CD14-positive monocyte (primary cell): Measurements from ENCODE around the gene RIGI. TPM values are rescaled to one million over a fixed set of nuclear protein-coding genes. Genes with fewer than 3 reads are reported as not detected.

Source experiments
- DNase-seq, 3 donors: peaks; one replicate each; pipeline ENCODE4 v3.0.0-alpha.2; 2011 to 2022
- H2AFZ ChIP-seq: 2 replicates; pipeline ENCODE4 v1.6.0; 2012; ENCODE audit warnings: mild to moderate bottlenecking, low read depth, low read length, inconsistent platforms; ENCODE audit not compliant: insufficient read depth, poor library complexity, severe bottlenecking
- H3K27ac ChIP-seq, 2 donors: 1 replicate in 1 of 2; 2 replicates in 1 of 2; pipeline ENCODE4 v1.5.1; 2012 to 2013; ENCODE audit warnings: low read length in 2 of 2, control low read depth in 1 of 2, inconsistent platforms in 1 of 2, low read depth in 1 of 2, mild to moderate bottlenecking in 1 of 2
- H3K27me3 ChIP-seq, 2 donors: one replicate each; pipeline versions ENCODE4 v1.6.0 to v1.6.1; 2011 to 2013; ENCODE audit warnings: low read length in 2 of 2; ENCODE audit not compliant: control insufficient read depth in 2 of 2, insufficient read depth in 2 of 2
- H3K36me3 ChIP-seq, 2 donors: replicated peaks in 1 of 2; 1 replicate in 1 of 2; 2 replicates in 1 of 2; pipeline versions ENCODE4 v1.5.1 to v1.6.1; 2012 to 2013; ENCODE audit warnings: low read length in 2 of 2, control low read depth in 1 of 2, inconsistent platforms in 1 of 2, mild to moderate bottlenecking in 1 of 2; ENCODE audit not compliant: insufficient read depth in 2 of 2, control insufficient read depth in 1 of 2
- H3K4me1 ChIP-seq, 2 donors: 1 replicate in 1 of 2; 2 replicates in 1 of 2; pipeline versions ENCODE4 v1.5.1 to v1.6.1; 2012 to 2013; ENCODE audit warnings: low read length in 2 of 2, control low read depth in 1 of 2, inconsistent platforms in 1 of 2, mild to moderate bottlenecking in 1 of 2, moderate library complexity in 1 of 2; ENCODE audit not compliant: insufficient read depth in 2 of 2, control insufficient read depth in 1 of 2
- H3K4me2 ChIP-seq: replicated peaks from 2 replicates; pipeline ENCODE3; 2012; ENCODE audit warnings: low read length, moderate library complexity, mild to moderate bottlenecking; ENCODE audit not compliant: poor library complexity, severe bottlenecking; ENCODE audit errors: extremely low read depth
- H3K4me3 ChIP-seq, 3 experiments: fragments of 200-600 bp in 1 of 3; sonication (generic) in 1 of 3; replicated peaks in 1 of 3; 1 replicate in 2 of 3; 2 replicates in 1 of 3; pipeline ENCODE4 v1.5.1; 2011 to 2013; ENCODE audit warnings: low read length in 3 of 3, mild to moderate bottlenecking in 3 of 3, control low read depth in 2 of 3, low read depth in 2 of 3, inconsistent platforms in 1 of 3, moderate library complexity in 1 of 3
- H3K79me2 ChIP-seq: 2 replicates; pipeline ENCODE4 v1.6.0; 2012; ENCODE audit warnings: mild to moderate bottlenecking, control low read depth, inconsistent platforms, low read length, moderate library complexity; ENCODE audit not compliant: insufficient read depth
- H3K9ac ChIP-seq: 2 replicates; pipeline ENCODE4 v1.6.0; 2017; ENCODE audit warnings: low read length, mild to moderate bottlenecking; ENCODE audit not compliant: insufficient read depth, poor library complexity, severe bottlenecking
- H3K9me3 ChIP-seq, 2 donors: replicated peaks in 1 of 2; 1 replicate in 1 of 2; 2 replicates in 1 of 2; pipeline versions ENCODE4 v1.5.1 to v1.6.1; 2012 to 2013; ENCODE audit warnings: low read length in 2 of 2, control low read depth in 1 of 2; ENCODE audit not compliant: control insufficient read depth in 1 of 2, insufficient read depth in 1 of 2
- H4K20me1 ChIP-seq: 2 replicates; pipeline ENCODE4 v1.6.0; 2012; ENCODE audit warnings: mild to moderate bottlenecking, low read length, control low read depth, moderate library complexity; ENCODE audit not compliant: insufficient read depth
- H3K27ac Mint-ChIP-seq, 7 donors: one replicate each; pipeline ENCODE4 v1.8.0; 2020; ENCODE audit warnings: mild to moderate bottlenecking in 7 of 7, mixed read lengths in 7 of 7, moderate library complexity in 6 of 7, inconsistent platforms in 2 of 7
- H3K27me3 Mint-ChIP-seq, 3 donors: one replicate each; pipeline ENCODE4 v1.8.0; 2021 to 2022; ENCODE audit warnings: low read depth in 3 of 3, mild to moderate bottlenecking in 3 of 3, mixed read lengths in 3 of 3, moderate library complexity in 3 of 3, inconsistent platforms in 1 of 3
- H3K36me3 Mint-ChIP-seq, 2 donors: one replicate each; pipeline ENCODE4 v1.8.0; 2020; ENCODE audit warnings: mixed read lengths in 2 of 2, inconsistent platforms in 1 of 2, mild to moderate bottlenecking in 1 of 2
- H3K4me1 Mint-ChIP-seq: one replicate; pipeline ENCODE4 v1.8.0; 2020; ENCODE audit warnings: mild to moderate bottlenecking, mixed read lengths
- H3K4me3 Mint-ChIP-seq, 2 donors: one replicate each; pipeline ENCODE4 v1.8.0; 2020; ENCODE audit warnings: mild to moderate bottlenecking in 2 of 2, mixed read lengths in 2 of 2, moderate library complexity in 1 of 2
- H3K9me3 Mint-ChIP-seq, 7 donors: one replicate each; pipeline ENCODE4 v1.8.0; 2020 to 2022; ENCODE audit warnings: mixed read lengths in 7 of 7, mild to moderate bottlenecking in 6 of 7, moderate library complexity in 6 of 7, inconsistent platforms in 2 of 7
- WGBS: methylation state at CpG from one replicate; pipeline ENCODE4 v1.1.5; 2013; ENCODE audit warnings: missing lambda C conversion rate; ENCODE audit not compliant: insufficient coverage; 5-methylcytosine and 5-hydroxymethylcytosine counted together
- intact Hi-C, 2 donors: fragments of 100-400 bp; cut with micrococcal nuclease; formaldehyde crosslinking; loops; one replicate each; pipeline versions ENCODE4 v1.15.0 to v1.15.1; 2023
- polyA plus RNA-seq, 3 donors: library from polyadenylated mRNA; depleted of rRNA in 1 of 3; unstranded in 2 of 3; stranded (reverse) in 1 of 3; fragments of 300-500 nt in 2 of 3; fragments of >200 nt in 1 of 3; fragmentation: Illumina TruSeq in 2 of 3; gene quantifications; 1 replicate in 2 of 3; 2 replicates in 1 of 3; pipeline ENCODE4 v1.2.3, GENCODE V29; 2012 to 2021
- TF ChIP-seq, protein P1 (sequence below): fragments of 200-600 bp; IDR thresholded peaks from one replicate; pipeline ENCODE4 v1.8.0; 2022; ENCODE audit warnings: antibody characterized with exemption, mild to moderate bottlenecking

The RIGI gene
- polyA plus RNA-seq, 3 donors = 7.6 to 14.3 (median 8.9) TPM

DNA sequence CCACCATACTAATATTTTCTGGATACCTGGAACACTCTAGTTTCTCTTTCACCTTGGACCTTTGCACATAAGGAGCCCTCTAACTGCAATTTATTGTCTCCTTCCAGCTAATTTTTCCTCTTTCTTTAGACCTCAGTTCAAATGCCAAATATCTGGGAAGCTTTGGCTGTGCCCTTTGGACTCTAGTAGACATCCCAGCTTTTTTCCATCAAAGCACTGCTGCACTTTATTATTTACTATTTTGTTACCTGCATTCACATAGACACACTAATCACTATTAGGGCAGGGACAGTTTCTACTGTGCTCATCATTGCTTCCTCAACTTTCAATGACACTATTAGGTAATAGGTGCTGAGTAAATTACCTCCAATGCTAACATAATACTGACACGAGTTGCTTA is 2.1 kb downstream of the RIGI start:
- peaks cover 0 to 3% (median 0%) of the 10 kb centered on the region in 3 donors for H3K27me3 Mint-ChIP-seq
- H3K4me1 Mint-ChIP-seq = peaks cover 42% of the 10 kb centered on the region
- H3K79me2 ChIP-seq = peaks cover 45% of the 10 kb centered on the region
- no peak overlapping the region for H3K9ac ChIP-seq
- no peaks in the 10 kb centered on the region for H3K27me3 ChIP-seq
- peaks cover 20 to 29% of the 10 kb centered on the region in 2 donors for H3K4me1 ChIP-seq
- peak overlapping the region in 1 of 3 experiments; percentile 5 for H3K4me3 ChIP-seq
- peak overlapping the region; percentile 88 for H3K4me2 ChIP-seq
- no peak overlapping the region for H3K27ac Mint-ChIP-seq
- peaks cover 10 to 17% of the 10 kb centered on the region in 2 donors for H3K36me3 Mint-ChIP-seq
- H4K20me1 ChIP-seq = peaks cover 46% of the 10 kb centered on the region
- H3K9me3 Mint-ChIP-seq = peaks cover 0 to 7% (median 3%) of the 10 kb centered on the region in 7 donors
- intact Hi-C loops = loop anchor here in 1 of 2 donors (10.0 kb wide), 1 partner anchor 51 kb away; the partner anchor contains the start of gene NDUFB6
- no peaks in the 10 kb centered on the region for H3K9me3 ChIP-seq
- no CpG with 5 or more reads among the region's 1 CpG for WGBS
- no peak overlapping the region for H3K27ac ChIP-seq
- H3K4me3 Mint-ChIP-seq = peak overlapping the region in 1 of 2 donors; percentile 98
- TF ChIP-seq, protein P1, sequence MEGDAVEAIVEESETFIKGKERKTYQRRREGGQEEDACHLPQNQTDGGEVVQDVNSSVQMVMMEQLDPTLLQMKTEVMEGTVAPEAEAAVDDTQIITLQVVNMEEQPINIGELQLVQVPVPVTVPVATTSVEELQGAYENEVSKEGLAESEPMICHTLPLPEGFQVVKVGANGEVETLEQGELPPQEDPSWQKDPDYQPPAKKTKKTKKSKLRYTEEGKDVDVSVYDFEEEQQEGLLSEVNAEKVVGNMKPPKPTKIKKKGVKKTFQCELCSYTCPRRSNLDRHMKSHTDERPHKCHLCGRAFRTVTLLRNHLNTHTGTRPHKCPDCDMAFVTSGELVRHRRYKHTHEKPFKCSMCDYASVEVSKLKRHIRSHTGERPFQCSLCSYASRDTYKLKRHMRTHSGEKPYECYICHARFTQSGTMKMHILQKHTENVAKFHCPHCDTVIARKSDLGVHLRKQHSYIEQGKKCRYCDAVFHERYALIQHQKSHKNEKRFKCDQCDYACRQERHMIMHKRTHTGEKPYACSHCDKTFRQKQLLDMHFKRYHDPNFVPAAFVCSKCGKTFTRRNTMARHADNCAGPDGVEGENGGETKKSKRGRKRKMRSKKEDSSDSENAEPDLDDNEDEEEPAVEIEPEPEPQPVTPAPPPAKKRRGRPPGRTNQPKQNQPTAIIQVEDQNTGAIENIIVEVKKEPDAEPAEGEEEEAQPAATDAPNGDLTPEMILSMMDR = no peak
- no peak for DNase-seq
- H3K36me3 ChIP-seq = peaks cover 0 to 1% of the 10 kb centered on the region in 2 donors
- no peak overlapping the region for H2AFZ ChIP-seq

DNA sequence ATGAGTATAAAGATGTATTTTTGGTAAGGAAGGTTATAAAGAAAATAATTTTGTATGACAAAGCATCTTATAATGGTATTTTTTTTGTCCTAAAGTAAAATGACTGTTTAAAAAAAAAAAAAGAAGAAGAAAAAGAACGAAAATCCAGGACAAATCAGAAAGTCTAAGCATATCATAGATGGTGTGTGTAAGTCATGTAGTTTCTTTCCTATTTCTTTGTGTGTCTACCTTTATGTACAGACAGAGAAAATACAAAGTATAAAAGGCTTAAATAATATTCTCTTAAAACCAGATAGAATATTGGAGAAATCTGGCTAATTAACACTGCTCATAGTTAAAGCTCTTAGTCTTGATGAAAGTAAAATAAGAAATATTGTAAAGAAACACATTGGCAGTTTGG is 7.7 kb downstream of the RIGI start:
- Histone ChIP-seq H3K36me3 (peaks cover 0 to 14% of the 10 kb centered on the region in 2 donors), H3K27ac (no peak overlapping the region), H2AFZ (no peak overlapping the region), H3K9me3 (peaks cover 0 to 3% of the 10 kb centered on the region in 2 donors), H3K9ac (no peak overlapping the region), H3K4me1 (no peaks in the 10 kb centered on the region), H3K4me3 (no peak overlapping the region), H3K4me2 (no peak overlapping the region), H4K20me1 (peaks cover 64% of the 10 kb centered on the region), H3K79me2 (peaks cover 18% of the 10 kb centered on the region), H3K27me3 (no peaks in the 10 kb centered on the region)
- Mint-ChIP-seq H3K4me1 (peaks cover 9% of the 10 kb centered on the region), H3K27ac (no peak overlapping the region), H3K4me3 (no peak overlapping the region), H3K36me3 (peaks cover 16 to 21% of the 10 kb centered on the region in 2 donors), H3K9me3 (peaks cover 2 to 22% (median 9%) of the 10 kb centered on the region in 7 donors), H3K27me3 (peaks cover 0 to under 1% (median 0%) of the 10 kb centered on the region in 3 donors)
- TF ChIP-seq, protein P1 = no peak
- intact Hi-C loops = no loop called here
- WGBS = no CpG with 5 or more reads among the region's 1 CpG
- no peak for DNase-seq
